ENCODE measurements around the gene CAMP.

DNA sequence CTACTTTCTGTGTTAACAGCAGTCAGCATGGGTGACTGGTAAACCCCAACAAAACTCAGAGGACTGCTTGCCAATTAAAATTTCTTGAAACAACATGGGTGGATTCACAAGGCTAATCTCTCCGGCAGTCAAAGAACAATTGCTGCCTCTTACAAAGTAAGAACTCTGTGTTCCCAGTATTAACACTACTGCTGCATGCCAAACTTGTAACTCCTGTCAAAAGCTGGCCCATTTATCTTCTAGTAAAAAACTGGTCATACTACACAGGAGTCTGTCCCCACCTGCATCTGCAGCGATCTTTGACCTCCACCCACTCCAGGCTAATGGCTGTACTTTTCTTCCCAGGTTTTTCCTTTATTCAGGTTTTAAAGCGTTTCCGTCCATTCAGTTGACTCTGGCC lies 8.9 kb downstream of the CAMP start:
- TF ChIP-seq, protein P1, sequence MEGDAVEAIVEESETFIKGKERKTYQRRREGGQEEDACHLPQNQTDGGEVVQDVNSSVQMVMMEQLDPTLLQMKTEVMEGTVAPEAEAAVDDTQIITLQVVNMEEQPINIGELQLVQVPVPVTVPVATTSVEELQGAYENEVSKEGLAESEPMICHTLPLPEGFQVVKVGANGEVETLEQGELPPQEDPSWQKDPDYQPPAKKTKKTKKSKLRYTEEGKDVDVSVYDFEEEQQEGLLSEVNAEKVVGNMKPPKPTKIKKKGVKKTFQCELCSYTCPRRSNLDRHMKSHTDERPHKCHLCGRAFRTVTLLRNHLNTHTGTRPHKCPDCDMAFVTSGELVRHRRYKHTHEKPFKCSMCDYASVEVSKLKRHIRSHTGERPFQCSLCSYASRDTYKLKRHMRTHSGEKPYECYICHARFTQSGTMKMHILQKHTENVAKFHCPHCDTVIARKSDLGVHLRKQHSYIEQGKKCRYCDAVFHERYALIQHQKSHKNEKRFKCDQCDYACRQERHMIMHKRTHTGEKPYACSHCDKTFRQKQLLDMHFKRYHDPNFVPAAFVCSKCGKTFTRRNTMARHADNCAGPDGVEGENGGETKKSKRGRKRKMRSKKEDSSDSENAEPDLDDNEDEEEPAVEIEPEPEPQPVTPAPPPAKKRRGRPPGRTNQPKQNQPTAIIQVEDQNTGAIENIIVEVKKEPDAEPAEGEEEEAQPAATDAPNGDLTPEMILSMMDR (IDR thresholded peaks at IDR 0.05), result no peak
- TF ChIP-seq POLR2A (IDR thresholded peaks at IDR 0.05), result no peak
- TF ChIP-seq POLR2AphosphoS5 (IDR thresholded peaks at IDR 0.05), result peak; percentile 92
